ENCODE measurements around the gene NEU4. TPM values are rescaled to one million over a fixed set of nuclear protein-coding genes. Genes with fewer than 3 reads are reported as not detected.

NEU4 gene
- total RNA-seq, 1 donor from 2014 or later, result not detected

DNA sequence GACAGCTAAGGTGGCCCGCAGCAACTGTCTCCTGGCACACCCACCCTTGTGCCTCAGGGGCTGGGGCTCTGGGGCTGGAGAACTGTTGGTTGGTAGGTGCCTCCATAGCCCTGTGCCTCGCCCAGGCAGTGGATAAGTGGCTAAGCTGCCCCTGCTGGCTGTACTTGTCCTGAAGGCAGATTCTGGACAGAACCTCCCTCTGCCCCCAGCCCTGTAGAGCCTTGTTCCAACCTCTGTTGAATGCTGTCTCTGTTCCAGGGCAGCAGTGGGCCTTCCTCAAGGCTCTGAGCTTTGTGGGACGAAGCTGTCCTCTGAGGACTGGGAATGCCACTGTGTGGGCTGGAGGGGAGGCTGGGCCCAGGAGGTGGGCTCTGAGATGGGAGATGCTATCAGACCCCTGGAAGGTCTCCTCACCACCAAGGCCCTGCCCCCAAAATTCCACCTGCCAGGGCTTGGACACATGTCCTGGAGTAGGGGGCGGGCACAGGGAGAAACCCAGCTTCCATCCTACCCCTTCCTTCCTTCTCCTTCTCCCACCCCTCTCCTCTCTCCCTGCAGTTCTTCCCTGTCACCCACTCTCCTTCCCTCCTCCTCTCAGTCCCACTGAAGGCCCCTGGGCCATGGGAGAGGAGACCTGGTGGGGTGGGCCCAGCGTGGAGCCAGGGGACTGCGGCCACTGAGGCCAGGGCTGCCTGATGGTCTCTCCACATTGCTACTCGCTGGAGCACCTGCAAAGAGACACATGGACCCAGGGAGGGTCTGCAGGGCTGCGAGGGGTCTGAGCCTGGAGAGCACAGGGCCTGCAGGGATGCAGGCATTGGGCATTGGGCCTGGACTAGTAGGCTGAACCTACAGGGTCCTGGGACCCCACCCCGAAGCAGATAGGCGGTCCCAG is 51.4 kb downstream of the NEU4 start:
- TF ChIP-seq CTCF (conservative IDR thresholded peaks at IDR 0.05; ENCODE audit: low read depth, low read length), result no peak
- no peak overlapping the region for H3K4me3 ChIP-seq (ENCODE audit: low read depth, low read length)
- no peak for DNase-seq (ENCODE audit: low read depth)

DNA sequence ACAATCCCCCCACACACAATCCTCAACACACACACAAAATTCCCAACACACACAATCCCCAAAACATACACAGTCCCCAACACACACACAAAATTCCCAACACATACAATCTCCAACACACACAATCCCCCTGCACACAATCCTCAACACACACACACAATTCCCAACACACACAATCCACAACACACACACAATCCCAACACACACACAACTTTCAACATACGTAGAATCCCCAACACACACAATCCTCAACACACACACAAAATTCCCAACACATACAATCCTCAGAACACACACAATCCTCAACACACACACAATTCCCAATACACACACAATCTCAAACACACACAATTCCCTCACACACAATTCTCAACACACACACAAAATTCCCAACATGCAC is 52.3 kb downstream of the NEU4 start:
- TF ChIP-seq CTCF (conservative IDR thresholded peaks at IDR 0.05; ENCODE audit: low read depth, low read length), result no peak
- H3K4me3 ChIP-seq (ENCODE audit: low read depth, low read length), result no peak overlapping the region
- DNase-seq (ENCODE audit: low read depth), result no peak

GRCh38 chr2:241862093-241862492 is 53.1 kb downstream of the NEU4 start:
- no peak for TF ChIP-seq CTCF (conservative IDR thresholded peaks at IDR 0.05; ENCODE audit: low read depth, low read length)
- H3K4me3 ChIP-seq (ENCODE audit: low read depth, low read length), result no peak overlapping the region
- DNase-seq (ENCODE audit: low read depth), result no peak

DNA sequence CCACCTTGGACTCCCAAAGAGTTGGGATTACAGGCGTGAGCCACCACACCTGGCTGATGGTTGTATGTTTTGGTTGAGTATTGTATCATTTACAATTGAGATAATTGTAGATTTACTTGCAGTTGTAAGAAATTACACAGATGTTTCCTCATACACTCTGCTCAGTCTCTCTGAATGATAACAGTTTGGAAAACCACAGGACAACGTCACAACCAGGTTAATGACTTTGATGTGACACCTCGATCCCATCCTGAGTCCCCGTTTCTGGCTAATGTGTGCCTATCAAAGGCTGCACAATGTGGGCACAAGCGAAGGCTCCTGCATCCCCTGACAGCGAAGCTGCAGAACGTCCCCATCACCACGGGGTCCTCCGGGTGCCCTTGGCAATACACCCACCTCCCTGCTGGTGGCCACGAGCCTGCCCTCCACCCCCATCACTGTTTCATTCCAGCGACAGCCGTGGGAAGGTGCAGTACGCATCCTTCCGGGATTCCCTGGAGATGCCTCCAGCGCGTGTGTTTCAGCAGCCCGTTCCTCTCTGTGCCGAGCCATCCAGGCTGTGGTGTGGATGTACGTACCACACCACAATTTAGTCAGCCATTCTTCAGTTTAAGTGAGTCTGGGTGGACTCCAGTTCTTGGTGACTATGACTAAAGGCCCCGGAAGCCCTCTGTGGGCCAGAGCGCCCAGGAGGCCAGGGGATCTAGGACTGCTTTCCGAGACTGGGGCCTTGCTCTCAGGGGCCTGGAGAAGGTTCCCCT is 54.0 kb downstream of the NEU4 start:
- H3K4me3 ChIP-seq (ENCODE audit: low read depth, low read length), result no peak overlapping the region
- no peak for TF ChIP-seq CTCF (conservative IDR thresholded peaks at IDR 0.05; ENCODE audit: low read depth, low read length)
- no peak for DNase-seq (ENCODE audit: low read depth)

GRCh38 chr2:241863536-241863954 is 54.6 kb downstream of the NEU4 start:
- no peak for DNase-seq (ENCODE audit: low read depth)
- no peak overlapping the region for H3K4me3 ChIP-seq (ENCODE audit: low read depth, low read length)
- TF ChIP-seq CTCF (conservative IDR thresholded peaks at IDR 0.05; ENCODE audit: low read depth, low read length), result no peak

DNA sequence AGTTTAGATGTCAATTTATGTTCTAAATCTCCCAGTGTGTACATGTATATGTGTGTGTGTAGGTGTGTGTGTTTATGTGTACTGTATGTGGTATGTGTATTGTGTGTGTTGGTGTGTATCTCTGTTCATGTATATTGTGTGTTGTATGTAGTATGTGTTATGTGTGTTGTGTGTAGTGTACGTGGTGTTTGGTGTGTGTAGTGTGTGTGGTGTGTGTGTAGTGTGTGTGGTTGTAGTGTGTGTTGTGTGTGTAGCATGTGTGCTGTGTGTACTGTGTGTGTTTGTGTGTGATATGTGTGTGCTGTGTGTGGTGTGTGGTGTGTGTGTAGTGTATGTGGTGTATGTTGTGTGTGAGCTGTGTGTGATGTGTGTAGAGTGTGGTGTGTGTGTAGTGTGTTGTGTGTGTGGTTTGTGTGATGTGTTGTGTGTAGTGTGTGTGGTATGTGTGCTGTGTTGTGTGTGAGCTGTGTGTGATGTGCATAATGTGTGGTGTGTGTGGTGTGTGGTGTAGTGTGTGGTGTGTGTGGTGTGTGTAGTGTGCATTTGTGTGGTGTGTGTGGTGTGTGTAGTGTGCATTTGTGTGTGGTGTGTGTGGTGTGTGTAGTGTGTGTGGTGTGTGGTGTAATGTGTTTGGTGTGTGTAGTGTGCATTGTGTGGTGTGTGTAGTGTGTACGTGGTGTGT is 55.3 kb downstream of the NEU4 start:
- no peak for DNase-seq (ENCODE audit: low read depth)

More for the DNA sequence above, 55.3 kb downstream of the NEU4 start:
- TF ChIP-seq CTCF (conservative IDR thresholded peaks at IDR 0.05; ENCODE audit: low read depth, low read length), result no peak
- no peak overlapping the region for H3K4me3 ChIP-seq (ENCODE audit: low read depth, low read length)
